Left kidney (tissue), 8 donors: ENCODE data around the gene INTS15. TPM values are rescaled to one million over a fixed set of nuclear protein-coding genes. Genes with fewer than 3 reads are reported as not detected.

Experiments
- DNase-seq: peaks from one replicate; pipeline ENCODE4 v3.0.0-alpha.2; 2013
- long read RNA-seq, 8 donors: transcript quantifications; one replicate each; lab custom pipeline, GENCODE V29; 2026
- polyA plus RNA-seq: library from polyadenylated mRNA; unstranded; fragments of 120-200 nt; gene quantifications from one replicate; pipeline ENCODE4 v1.2.1, GENCODE V29; 2013; ENCODE audit not compliant: insufficient read length

The INTS15 gene
- polyA plus RNA-seq, result 41.2 TPM
- long read RNA-seq, donor 1, transcript C7orf26-201 (6 exons, 2,182 nt), result major isoform, 8 of 8 reads
- long read RNA-seq, donor 1, partial matches to known transcripts, result 0 of 8 reads
- long read RNA-seq, donor 1, other reads (novel, unspliced or antisense), result 0 of 8 reads
- long read RNA-seq, donor 2, partial matches to known transcripts, result 0 of 4 reads
- long read RNA-seq, donor 2, other reads (novel, unspliced or antisense), result 0 of 4 reads
- long read RNA-seq, donor 3, transcript C7orf26-201 (6 exons, 2,182 nt), result major isoform, 10 of 10 reads
- long read RNA-seq, donor 3, partial matches to known transcripts, result 0 of 10 reads
- long read RNA-seq, donor 3, other reads (novel, unspliced or antisense), result 0 of 10 reads
- long read RNA-seq, donor 4, result 0 reads
- long read RNA-seq, donor 5, partial matches to known transcripts, result 0 of 12 reads
- long read RNA-seq, donor 5, other reads (novel, unspliced or antisense), result 8 of 12 reads
- long read RNA-seq, donor 6, transcript C7orf26-201 (6 exons, 2,182 nt), result major isoform, 6 of 6 reads
- long read RNA-seq, donor 6, partial matches to known transcripts, result 0 of 6 reads
- long read RNA-seq, donor 6, other reads (novel, unspliced or antisense), result 0 of 6 reads
- long read RNA-seq, donor 7, transcript C7orf26-201 (6 exons, 2,182 nt), result major isoform, 10 of 22 reads
- long read RNA-seq, donor 7, partial matches to known transcripts, result 7 of 22 reads
- long read RNA-seq, donor 7, other reads (novel, unspliced or antisense), result 5 of 22 reads
- long read RNA-seq, donor 8, partial matches to known transcripts, result 0 of 3 reads
- long read RNA-seq, donor 8, other reads (novel, unspliced or antisense), result 0 of 3 reads

GRCh38 chr7:6589829-6590644 lies at the start of gene INTS15:
INTS15 (plus strand) TSS chr7:6590021; CDS start chr7:6590284, 263 bp downstream.
- peak; percentile 82 for DNase-seq

- DNase-seq, result no peak
These were observed 47.5 kb upstream of the INTS15 start for GRCh38 chr7:6542368-6542767.

- DNase-seq, result no peak
These were observed 44.3 kb upstream of the INTS15 start for GRCh38 chr7:6545398-6546126.

DNA sequence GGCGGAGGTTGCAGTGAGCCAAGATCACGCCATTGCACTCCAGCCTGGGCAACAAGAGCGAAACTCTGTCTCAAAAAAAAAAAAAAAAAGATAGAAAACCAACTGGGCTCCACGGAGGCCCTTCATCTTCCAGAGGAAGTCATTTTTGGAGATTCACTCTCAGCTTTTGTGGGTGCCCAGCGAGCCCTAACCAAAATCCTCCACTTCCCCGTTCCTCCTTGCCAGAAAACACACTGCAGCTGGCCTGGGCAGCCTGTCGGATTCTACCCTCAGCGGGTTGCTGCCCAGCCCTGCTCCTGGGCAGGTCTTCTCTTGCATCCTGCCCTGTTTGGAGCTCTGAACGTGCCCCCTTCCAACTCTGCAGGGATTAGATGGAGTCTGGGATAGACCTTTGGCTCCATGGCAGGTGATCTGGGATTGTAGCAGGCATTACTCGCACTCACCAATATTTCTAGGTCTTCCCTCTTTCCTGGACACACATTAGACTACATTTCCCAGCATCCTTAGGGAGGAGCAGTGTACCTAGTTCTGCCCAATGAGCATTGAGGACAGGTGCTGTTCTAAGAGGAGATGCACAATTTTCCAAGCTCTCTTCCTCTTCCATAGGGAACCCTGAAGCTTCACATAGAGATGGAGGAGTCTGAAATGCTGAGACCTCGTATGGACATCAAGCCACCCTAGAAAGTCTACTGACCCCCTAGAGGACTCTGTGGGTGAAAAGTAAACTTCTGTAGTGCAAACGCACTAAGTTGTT lies 43.1 kb upstream of the INTS15 start:
- DNase-seq, result no peak

GRCh38 chr7:6547400-6547799 lies 42.4 kb upstream of the INTS15 start:
- no peak for DNase-seq

DNA sequence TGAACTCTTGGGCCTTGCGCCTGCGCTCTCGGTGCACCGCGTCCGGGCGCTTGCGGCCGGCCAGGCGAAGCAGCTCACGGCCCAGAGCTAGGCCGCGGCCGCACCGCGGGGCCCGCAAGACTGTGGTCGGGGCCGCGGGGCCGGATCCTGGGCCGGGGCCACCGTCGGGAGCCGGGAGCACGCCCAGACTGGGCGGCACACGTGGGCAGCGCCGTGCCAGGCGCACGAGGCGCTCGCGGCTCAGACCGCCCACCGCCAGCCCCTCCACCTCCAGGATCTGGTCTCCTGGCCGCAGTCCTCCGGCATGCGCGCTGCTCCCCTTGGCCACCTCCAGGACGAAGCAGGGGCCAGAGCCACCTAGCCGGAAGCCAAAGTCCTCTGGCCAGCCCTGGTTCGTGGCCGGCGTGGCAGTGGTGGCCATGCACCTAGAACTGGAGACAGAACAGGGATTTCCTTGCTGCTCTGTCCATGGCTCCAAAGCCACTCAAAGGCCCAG lies 38.8 kb upstream of the INTS15 start, which contains the start of gene GRID2IP:
Gene GRID2IP, minus strand, starts transcription at position 446 of the 496 bp plus-strand sequence. Its CDS starts 25 bp downstream, at position 421.
- DNase-seq, result no peak

DNA sequence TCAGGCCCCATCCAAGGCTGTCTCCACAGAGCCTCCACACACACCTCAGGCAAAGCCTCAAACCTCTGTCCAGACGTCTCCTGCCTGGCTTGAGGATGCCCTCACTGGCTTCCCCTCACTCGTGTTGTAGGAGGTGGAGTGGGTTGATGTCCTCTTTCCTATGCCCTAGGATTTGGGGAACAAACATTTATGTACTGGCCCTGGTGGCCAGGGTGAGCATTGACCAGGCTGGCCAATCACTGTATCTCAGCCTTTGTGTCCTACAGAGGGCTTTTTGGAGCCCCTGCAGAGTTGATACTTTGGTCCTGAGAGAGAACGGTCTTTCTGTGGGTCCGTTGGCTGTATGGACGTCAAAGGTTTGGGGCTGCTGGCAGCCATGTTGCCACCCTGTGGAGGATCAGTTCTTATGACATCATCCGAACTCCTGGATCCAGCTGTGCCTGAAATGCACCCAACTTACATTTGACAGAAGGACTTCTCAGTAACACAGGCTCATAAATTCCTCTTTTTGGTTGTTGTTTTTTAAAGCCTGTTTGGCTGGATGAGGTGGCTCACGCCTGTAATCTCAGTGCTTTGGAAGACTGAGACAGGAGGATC lies 36.3 kb upstream of the INTS15 start:
- DNase-seq, result no peak

GRCh38 chr7:6554848-6555247 lies 35.0 kb upstream of the INTS15 start:
- DNase-seq, result no peak

DNA sequence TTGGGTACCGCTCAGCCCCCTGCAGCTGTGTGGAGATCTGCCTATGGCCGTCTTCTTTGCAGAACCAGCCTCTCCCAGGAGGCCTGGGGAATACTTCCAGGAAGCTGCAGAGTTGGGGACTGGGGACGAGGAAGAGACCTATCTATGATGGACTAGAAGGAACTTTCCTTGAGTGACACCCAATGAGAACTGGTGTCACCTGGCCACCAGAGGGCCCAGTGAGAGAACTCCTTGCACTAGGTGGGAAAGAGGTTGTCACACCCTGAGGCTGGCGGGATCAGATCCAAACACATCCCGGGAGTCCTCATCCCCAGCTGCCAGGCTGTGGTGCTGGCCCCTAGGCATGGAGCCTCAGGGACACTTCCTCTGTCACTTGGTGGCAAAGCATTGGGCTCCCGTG lies 33.6 kb upstream of the INTS15 start:
- DNase-seq, result no peak

GRCh38 chr7:6558837-6559236 lies 31.0 kb upstream of the INTS15 start:
- DNase-seq, result no peak

GRCh38 chr7:6559896-6560295 lies 29.9 kb upstream of the INTS15 start:
- no peak for DNase-seq

GRCh38 chr7:6562106-6562505 lies 27.7 kb upstream of the INTS15 start:
- DNase-seq, result no peak

DNA sequence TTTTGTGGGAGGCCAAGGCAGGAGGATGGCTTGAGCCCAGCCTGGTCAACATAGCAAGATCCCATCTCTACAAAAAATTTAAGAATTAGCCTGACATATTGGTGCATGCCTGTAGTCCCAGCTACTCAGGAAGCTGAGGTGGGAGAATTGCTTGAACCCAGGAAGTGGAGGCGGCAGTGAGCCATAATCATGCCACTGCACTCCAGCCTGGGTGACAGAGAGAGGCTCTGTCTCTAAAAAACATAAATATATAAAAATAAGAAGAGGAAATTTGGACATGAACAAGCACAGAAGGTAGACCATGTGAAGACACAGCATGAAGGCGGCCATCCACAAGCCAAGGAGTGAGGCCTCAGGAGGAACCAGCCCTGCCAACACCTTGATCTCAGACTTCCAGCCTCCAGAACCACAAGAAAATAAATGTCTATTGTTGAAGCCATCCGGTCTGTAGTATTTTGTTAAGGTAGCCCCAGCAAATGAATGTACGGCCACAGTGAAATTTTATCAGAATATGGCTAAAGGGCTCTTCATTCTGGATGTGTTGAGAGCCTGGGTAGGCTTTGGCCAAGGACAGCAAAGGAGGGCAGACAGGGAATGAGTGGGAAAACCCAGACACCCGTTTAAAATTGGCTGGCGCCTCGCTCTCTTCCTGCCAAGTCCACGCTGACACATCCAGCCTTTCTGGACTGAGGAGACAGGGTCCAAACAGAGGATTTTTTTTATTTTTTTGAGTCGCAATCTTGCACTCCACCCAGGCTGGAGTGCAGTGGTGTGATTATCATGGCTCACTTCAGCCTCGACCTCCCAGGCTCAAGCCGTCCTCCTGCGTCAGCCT lies 25.7 kb upstream of the INTS15 start:
- no peak for DNase-seq

DNA sequence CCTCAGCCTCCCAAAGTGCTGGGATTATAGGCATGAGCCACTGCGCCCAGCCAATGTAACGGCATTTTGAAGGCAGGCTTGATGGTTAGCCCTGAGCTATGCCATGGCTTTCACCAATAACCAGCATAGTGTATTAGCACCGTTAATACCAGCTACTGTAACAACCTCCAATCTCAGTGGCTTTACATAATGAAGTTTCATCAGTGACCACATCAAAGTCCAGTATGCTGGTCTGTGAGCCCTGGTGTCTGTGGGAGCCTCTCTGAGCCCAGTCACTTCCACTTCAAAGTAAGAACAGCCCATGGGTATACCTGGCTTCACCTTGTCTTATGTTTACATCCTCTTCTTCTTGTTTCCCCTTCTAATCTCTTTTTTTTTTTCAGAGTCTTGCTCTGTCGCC lies 24.2 kb upstream of the INTS15 start:
- DNase-seq, result no peak

DNA sequence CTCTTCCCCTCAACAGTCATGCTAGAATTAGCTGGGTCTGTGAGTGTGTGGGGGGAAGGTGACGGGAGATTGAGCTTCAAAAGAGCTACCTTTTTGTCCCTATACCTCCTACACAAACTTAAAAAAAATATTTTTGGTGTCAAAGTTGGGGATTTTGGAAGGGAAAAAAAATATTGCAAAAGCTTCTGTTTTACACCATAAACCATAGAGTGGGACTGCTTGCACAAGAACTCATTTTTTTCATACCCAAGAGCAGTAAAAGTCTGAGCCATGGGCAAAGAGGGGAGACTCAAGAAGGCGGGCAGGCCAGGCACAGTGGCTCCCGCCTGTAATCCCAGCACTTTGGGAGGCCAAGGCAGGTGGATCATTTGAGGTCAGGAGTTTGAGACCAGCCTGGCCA lies 21.9 kb upstream of the INTS15 start:
- DNase-seq, result no peak

DNA sequence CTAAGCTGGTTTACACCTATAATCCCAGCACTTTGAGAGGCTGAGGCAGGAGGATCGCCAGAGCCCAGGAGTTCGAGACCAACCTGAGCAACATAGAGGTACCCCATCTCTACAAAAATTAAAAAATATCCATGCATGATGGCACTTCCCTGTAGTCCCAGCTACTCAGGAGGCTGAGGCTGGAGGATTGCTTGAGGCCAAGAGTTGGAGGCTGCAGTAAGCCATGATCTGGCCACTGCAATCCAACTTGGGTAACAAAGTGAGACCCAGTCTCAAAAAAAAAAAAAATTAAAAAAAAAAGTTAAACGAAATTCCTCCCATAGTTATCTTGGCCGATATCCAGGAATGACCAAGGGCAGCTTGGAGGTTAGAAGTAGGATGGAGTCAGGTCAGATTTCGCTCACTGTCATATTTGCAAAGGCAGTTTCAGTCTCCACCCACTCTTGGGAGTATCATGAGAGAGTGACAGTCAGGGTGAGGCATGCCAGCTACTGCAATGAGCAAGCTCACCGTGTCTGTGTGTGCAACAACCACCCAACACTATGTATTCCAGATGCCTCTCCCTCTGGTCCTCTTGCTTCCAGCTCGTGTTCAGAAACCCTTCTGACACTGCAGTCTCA lies 18.6 kb upstream of the INTS15 start:
- DNase-seq, result no peak

DNA sequence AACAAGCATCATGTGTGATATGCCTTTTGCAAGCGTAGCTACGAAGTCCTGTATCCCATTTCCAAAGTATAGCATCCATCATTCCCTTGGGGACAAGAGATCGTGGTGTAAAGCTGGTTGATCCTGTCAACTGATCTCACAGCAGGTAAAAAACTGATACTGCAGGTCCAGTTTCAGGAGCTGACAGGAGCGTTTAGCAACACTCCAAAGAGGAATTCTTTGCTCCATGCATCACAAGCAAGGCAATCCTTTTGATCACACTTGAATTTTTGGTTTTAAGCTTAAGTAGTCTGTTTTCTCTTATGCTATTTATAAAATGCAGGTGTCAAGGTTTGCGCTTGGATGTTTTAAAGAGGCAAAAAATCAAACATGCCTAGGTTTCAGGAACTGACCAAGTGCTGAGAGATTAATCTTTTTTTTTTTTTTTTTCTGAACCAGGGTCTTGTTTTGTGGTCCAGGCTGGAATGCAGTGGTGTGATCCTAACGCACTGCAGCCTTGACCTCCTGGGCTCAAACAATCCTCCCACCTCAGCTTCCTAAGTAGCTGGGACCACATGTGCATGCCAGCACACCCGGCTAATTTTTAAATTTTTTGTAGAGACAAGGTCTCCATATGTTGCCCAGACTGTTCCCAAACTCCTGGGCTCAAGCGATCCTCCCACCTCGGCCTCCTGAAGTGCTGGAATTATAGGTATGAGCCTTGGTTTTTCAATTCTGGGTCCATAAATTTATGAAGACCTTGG lies 14.4 kb upstream of the INTS15 start:
- DNase-seq, result no peak
